CD4-positive, CD25-positive, alpha-beta regulatory T cell (primary cell): ENCODE results near the gene PCSK5. TPM values are rescaled to one million over a fixed set of nuclear protein-coding genes. Genes with fewer than 3 reads are reported as not detected.
A peak's percentile ranks its signal among the peaks of the same experiment; 100 is the strongest.

Experiments
- ATAC-seq, 2 donors: fragments of 150-1000 bp; cut with Tn5 transposase; one replicate each; pipeline ENCODE4 v1.10.0; 2021; ENCODE audit warnings: low read depth in 2 of 2, moderate number of reproducible peaks in 2 of 2, moderate library complexity in 1 of 2
- DNase-seq, 3 donors: peaks; one replicate each; pipeline versions ENCODE4 v3.0.0 to v3.0.0-alpha.2; 2012 to 2022; ENCODE audit warnings: mixed read lengths in 1 of 3
- H3K27ac ChIP-seq: one replicate; pipeline ENCODE4 v1.7.0; 2013; ENCODE audit warnings: mild to moderate bottlenecking, low read length; ENCODE audit not compliant: insufficient read depth, poor library complexity, severe bottlenecking
- H3K27me3 ChIP-seq: one replicate; pipeline ENCODE4 v1.7.0; 2013; ENCODE audit warnings: low read length; ENCODE audit not compliant: control insufficient read depth, insufficient read depth
- H3K36me3 ChIP-seq: one replicate; pipeline ENCODE4 v1.7.0; 2013; ENCODE audit warnings: mild to moderate bottlenecking, low read length, moderate library complexity; ENCODE audit not compliant: control insufficient read depth, insufficient read depth
- H3K4me1 ChIP-seq: 2 replicates; pipeline ENCODE4 v1.7.0; 2013; ENCODE audit warnings: mild to moderate bottlenecking, low read length; ENCODE audit not compliant: insufficient read depth, control insufficient read depth, poor library complexity, severe bottlenecking
- H3K4me3 ChIP-seq: one replicate; pipeline ENCODE4 v1.7.0; 2013; ENCODE audit warnings: low read depth, mild to moderate bottlenecking, low read length, moderate library complexity
- H3K9me3 ChIP-seq, 2 experiments: 1 replicate in 1 of 2; 2 replicates in 1 of 2; pipeline ENCODE4 v1.7.0; 2013; ENCODE audit warnings: low read length in 2 of 2, mild to moderate bottlenecking in 1 of 2, moderate library complexity in 1 of 2; ENCODE audit not compliant: control insufficient read depth in 2 of 2
- H3K27ac Mint-ChIP-seq, 3 donors: one replicate each; pipeline ENCODE4 v1.8.0; 2020 to 2022; ENCODE audit warnings: mild to moderate bottlenecking in 3 of 3, mixed read lengths in 3 of 3, moderate library complexity in 2 of 3
- H3K27me3 Mint-ChIP-seq: one replicate; pipeline ENCODE4 v1.8.0; 2022; ENCODE audit warnings: mild to moderate bottlenecking, mixed read lengths
- H3K36me3 Mint-ChIP-seq: one replicate; pipeline ENCODE4 v1.8.0; 2020; ENCODE audit warnings: mixed read lengths
- H3K4me1 Mint-ChIP-seq, 4 donors: one replicate each; pipeline ENCODE4 v1.8.0; 2020 to 2022; ENCODE audit warnings: mixed read lengths in 4 of 4, mild to moderate bottlenecking in 1 of 4
- H3K4me3 Mint-ChIP-seq, 4 donors: one replicate each; pipeline ENCODE4 v1.8.0; 2020 to 2022; ENCODE audit warnings: mild to moderate bottlenecking in 4 of 4, mixed read lengths in 4 of 4, moderate library complexity in 3 of 4
- H3K9me3 Mint-ChIP-seq, 7 donors: one replicate each; pipeline ENCODE4 v1.8.0; 2020 to 2022; ENCODE audit warnings: mixed read lengths in 7 of 7, mild to moderate bottlenecking in 3 of 7, moderate library complexity in 2 of 7
- polyA plus RNA-seq, 4 donors: library from polyadenylated mRNA; unstranded; fragments of 300-500 nt; fragmentation: Illumina TruSeq; gene quantifications; one replicate each; pipeline ENCODE4 v1.2.3, GENCODE V29; 2021
- total RNA-seq: library from RNA; stranded (reverse); gene quantifications from one replicate; pipeline ENCODE4 v1.2.3, GENCODE V29; 2022

The PCSK5 gene
- total and polyA plus RNA-seq, 5 donors from 2014 or later: 0.47 to 2.7 (median 2.0) TPM

DNA sequence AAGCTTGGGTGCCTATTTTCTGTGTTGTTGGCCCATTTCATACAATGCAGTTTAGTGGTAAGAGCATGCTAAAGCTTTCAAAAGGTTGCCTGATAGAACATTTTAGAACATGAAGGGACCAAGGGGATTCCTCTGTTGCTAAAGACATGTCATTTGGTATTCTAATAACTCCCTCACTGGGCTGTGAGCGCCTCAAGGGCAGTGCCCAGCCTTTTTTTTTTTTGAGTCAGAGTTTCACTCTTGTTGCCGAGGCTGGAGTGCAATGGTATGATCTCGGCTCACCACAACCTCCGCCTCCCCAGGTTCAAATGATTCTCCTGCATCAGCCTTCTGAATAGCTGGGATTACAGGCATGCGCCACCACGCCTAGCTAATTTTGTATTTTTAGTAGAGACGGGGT lies 77.1 kb downstream of the PCSK5 start:
- ATAC-seq: no peak
- Mint-ChIP-seq H3K27ac (no peak overlapping the region), H3K9me3 (peaks cover 0 to 6% (median 3%) of the 10 kb centered on the region in 7 donors), H3K27me3 (no peaks in the 10 kb centered on the region), H3K4me1 (peaks cover 0 to 6% (median under 1%) of the 10 kb centered on the region in 4 donors), H3K4me3 (no peak overlapping the region), H3K36me3 (peaks cover 9% of the 10 kb centered on the region)
- Histone ChIP-seq H3K27ac (no peak overlapping the region), H3K9me3 (no peaks in the 10 kb centered on the region), H3K4me1 (no peaks in the 10 kb centered on the region), H3K4me3 (no peak overlapping the region), H3K27me3 (no peaks in the 10 kb centered on the region), H3K36me3 (no peaks in the 10 kb centered on the region)
- no peak for DNase-seq

- H3K27me3 Mint-ChIP-seq: peaks cover 4% of the 10 kb centered on the region
- Histone ChIP-seq H3K4me3 (no peak overlapping the region), H3K36me3 (no peaks in the 10 kb centered on the region), H3K4me1 (no peaks in the 10 kb centered on the region), H3K27me3 (no peaks in the 10 kb centered on the region), H3K9me3 (no peaks in the 10 kb centered on the region), H3K27ac (no peak overlapping the region)
- H3K36me3 Mint-ChIP-seq: peaks cover 3% of the 10 kb centered on the region
- DNase-seq (no peak), ATAC-seq (no peak)
- peak overlapping the region in 1 of 3 donors; percentile 4 for H3K27ac Mint-ChIP-seq
- peaks cover 0 to 40% (median 3%) of the 10 kb centered on the region in 4 donors for H3K4me1 Mint-ChIP-seq
- H3K9me3 Mint-ChIP-seq: peaks cover 0 to 6% (median 0%) of the 10 kb centered on the region in 7 donors
- no peak overlapping the region for H3K4me3 Mint-ChIP-seq
These were observed 83.7 kb downstream of the PCSK5 start for GRCh38 chr9:75974016-75974766.

GRCh38 chr9:75975071-75975470 lies 84.6 kb downstream of the PCSK5 start:
- Mint-ChIP-seq H3K27me3 (peaks cover 4% of the 10 kb centered on the region), H3K9me3 (peaks cover 0 to 6% (median 0%) of the 10 kb centered on the region in 7 donors), H3K4me3 (no peak overlapping the region)

DNA sequence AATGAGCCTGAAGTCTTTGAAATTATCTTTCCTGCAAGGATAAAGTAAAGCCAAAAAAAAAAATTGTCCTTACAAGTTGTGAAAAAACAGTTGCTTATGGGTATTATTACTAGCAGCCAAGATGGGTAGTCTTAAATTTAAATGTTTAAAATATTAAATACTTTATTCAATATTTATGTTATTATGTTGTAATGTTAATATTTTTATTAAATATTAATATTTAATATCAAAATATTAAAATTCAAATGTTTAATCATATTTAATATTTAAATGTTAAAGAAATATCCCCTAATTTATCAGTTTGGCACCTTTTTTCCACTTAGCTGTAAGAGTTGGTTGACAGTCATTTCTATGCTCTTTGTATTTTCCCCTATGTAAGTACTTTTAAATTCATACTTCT lies 86.1 kb downstream of the PCSK5 start:
- Histone ChIP-seq H3K9me3 (no peaks in the 10 kb centered on the region), H3K4me3 (no peak overlapping the region), H3K27ac (no peak overlapping the region), H3K4me1 (no peaks in the 10 kb centered on the region), H3K27me3 (no peaks in the 10 kb centered on the region), H3K36me3 (no peaks in the 10 kb centered on the region)
- ATAC-seq (no peak), DNase-seq (no peak)
- Mint-ChIP-seq H3K36me3 (no peaks in the 10 kb centered on the region), H3K4me3 (no peak overlapping the region), H3K27me3 (peaks cover 4% of the 10 kb centered on the region), H3K9me3 (peaks cover 0 to 2% (median 0%) of the 10 kb centered on the region in 7 donors), H3K27ac (no peak overlapping the region), H3K4me1 (peaks cover 0 to 41% (median 3%) of the 10 kb centered on the region in 4 donors)

More at GRCh38 chr9:75975071-75975470, 84.6 kb downstream of the PCSK5 start:
- Mint-ChIP-seq H3K4me1 (peaks cover 0 to 43% (median 3%) of the 10 kb centered on the region in 4 donors), H3K36me3 (peaks cover 3% of the 10 kb centered on the region), H3K27ac (peak overlapping the region in 1 of 3 donors; percentile 4)
- ATAC-seq: no peak
- no peak for DNase-seq
- Histone ChIP-seq H3K9me3 (no peaks in the 10 kb centered on the region), H3K36me3 (no peaks in the 10 kb centered on the region), H3K27ac (no peak overlapping the region), H3K4me3 (no peak overlapping the region), H3K4me1 (no peaks in the 10 kb centered on the region), H3K27me3 (no peaks in the 10 kb centered on the region)

DNA sequence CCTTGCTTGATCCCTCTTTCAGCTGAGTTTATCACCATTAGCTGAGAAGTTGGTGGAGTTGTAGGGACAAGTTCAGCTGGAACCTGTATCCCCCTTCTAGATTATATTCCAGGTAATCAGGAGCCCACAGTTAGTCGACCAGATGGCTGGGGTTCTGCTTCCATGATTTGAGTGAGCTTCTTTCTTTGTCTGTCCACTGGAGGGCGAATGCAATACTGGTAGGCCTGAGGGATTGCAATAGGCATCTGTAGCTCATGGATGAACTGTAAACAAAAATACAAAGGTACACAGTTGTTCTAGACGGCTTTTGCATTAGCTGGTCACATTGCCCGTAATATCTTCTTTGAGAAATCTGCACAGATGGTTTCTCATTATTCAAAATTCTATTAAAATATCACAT lies 88.9 kb downstream of the PCSK5 start:
- ATAC-seq (no peak), DNase-seq (peak in 1 of 3 donors; percentile 8)
- no peaks in the 10 kb centered on the region for H3K9me3 Mint-ChIP-seq
- H3K4me1 ChIP-seq: no peaks in the 10 kb centered on the region
- H3K36me3 Mint-ChIP-seq: no peaks in the 10 kb centered on the region
- no peaks in the 10 kb centered on the region for H3K36me3 ChIP-seq
- H3K4me3 ChIP-seq: no peak overlapping the region
- no peak overlapping the region for H3K27ac ChIP-seq
- H3K4me3 Mint-ChIP-seq: no peak overlapping the region
- H3K27ac Mint-ChIP-seq: no peak overlapping the region
- H3K4me1 Mint-ChIP-seq: peaks cover 0 to 36% (median 3%) of the 10 kb centered on the region in 4 donors
- H3K27me3 Mint-ChIP-seq: peaks cover 4% of the 10 kb centered on the region
- no peaks in the 10 kb centered on the region for H3K9me3 ChIP-seq
- no peaks in the 10 kb centered on the region for H3K27me3 ChIP-seq

- H3K27ac Mint-ChIP-seq: no peak overlapping the region
- Histone ChIP-seq H3K27ac (no peak overlapping the region), H3K27me3 (no peaks in the 10 kb centered on the region), H3K4me1 (no peaks in the 10 kb centered on the region), H3K36me3 (no peaks in the 10 kb centered on the region), H3K4me3 (no peak overlapping the region), H3K9me3 (no peaks in the 10 kb centered on the region)
- H3K4me1 Mint-ChIP-seq: peaks cover 0 to 7% (median 0%) of the 10 kb centered on the region in 4 donors
- no peaks in the 10 kb centered on the region for H3K9me3 Mint-ChIP-seq
- DNase-seq (no peak), ATAC-seq (no peak)
- H3K27me3 Mint-ChIP-seq: no peaks in the 10 kb centered on the region
- no peak overlapping the region for H3K4me3 Mint-ChIP-seq
- no peaks in the 10 kb centered on the region for H3K36me3 Mint-ChIP-seq
These were observed 93.0 kb downstream of the PCSK5 start for GRCh38 chr9:75983319-75984045.

DNA sequence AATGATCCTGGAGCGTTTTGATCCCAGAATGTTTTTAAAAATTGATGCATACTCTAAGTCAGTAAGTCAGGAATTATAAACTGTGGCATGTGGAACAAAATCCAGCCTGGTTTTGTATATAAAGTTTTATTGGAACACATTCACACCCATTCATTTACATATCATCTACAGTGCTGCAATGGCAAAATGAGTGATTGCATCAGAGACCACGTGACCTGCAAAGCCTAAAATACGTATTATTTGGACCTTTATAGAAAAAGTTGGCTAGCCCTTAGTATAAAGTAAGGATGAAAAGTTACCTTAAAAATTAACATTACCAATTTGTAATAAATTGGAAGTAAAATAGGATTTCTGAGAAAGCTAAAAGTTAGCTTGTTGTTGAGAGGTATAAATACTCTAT lies 95.0 kb downstream of the PCSK5 start:
- Mint-ChIP-seq H3K27ac (no peak overlapping the region), H3K36me3 (no peaks in the 10 kb centered on the region), H3K4me3 (no peak overlapping the region), H3K27me3 (no peaks in the 10 kb centered on the region), H3K9me3 (no peaks in the 10 kb centered on the region), H3K4me1 (peaks cover 0 to 3% (median 0%) of the 10 kb centered on the region in 4 donors)
- no peak for DNase-seq
- no peaks in the 10 kb centered on the region for H3K27me3 ChIP-seq
- H3K4me1 ChIP-seq: no peaks in the 10 kb centered on the region
- H3K36me3 ChIP-seq: no peaks in the 10 kb centered on the region
- H3K9me3 ChIP-seq: no peaks in the 10 kb centered on the region
- ATAC-seq: no peak
- no peak overlapping the region for H3K27ac ChIP-seq
- no peak overlapping the region for H3K4me3 ChIP-seq
